Astrocyte of the cerebellum (primary cell): ENCODE data around the gene RAPGEF5.

Experiments
- DNase-seq: peaks from one replicate; pipeline ENCODE4 v3.0.0-alpha.2; 2011; ENCODE audit warnings: low read depth
- H3K4me3 ChIP-seq: 2 replicates; pipeline ENCODE4 v1.5.1; 2011; ENCODE audit warnings: mild to moderate bottlenecking, low read depth, low read length, moderate library complexity
- CTCF ChIP-seq: IDR thresholded peaks from 2 replicates; pipeline ENCODE4 v1.5.1; 2012; ENCODE audit warnings: low read length, low read depth, moderate library complexity, mild to moderate bottlenecking; ENCODE audit errors: missing control alignments
- in situ Hi-C: cut with HindIII; loops from 2 replicates; pipeline ENCODE4 v1.10.0; 2017; ENCODE audit warnings: low sequenced_read_pairs

The RAPGEF5 gene

DNA sequence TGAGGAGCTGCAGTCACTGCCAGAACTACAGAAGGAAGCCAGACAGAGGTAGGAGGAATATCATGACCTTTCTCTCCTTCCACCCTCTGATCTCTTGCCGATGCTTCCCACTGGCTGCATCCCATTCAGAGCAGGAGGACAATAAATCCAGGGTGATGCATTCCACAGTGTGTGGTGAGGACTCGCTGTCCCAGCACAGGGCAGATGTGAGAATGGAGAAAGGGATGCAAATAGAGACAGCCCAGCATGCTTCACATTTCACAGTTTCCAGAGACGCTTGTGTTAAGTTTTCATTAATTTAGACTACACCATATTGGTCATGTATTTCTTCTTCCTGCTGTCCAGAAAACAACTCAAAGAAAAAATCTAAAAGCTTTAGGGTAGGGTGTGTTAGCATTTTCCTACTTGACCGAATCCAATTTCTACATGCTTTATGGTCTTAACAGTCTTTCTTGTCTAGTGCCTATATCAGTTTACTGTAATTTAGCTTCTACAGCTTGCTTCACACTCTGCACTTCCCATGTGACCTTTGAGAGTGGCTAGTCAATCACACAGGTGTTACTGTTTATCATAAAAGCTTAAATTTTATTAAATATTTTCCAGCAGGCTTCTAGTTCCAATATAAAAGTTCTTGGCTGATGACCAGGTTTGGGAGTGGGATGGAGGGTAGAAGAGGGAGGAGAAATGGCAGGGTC lies 155.6 kb downstream of the RAPGEF5 start:
- H3K4me3 ChIP-seq, result no peak overlapping the region
- TF ChIP-seq CTCF, result no peak
- no peak for DNase-seq
- in situ Hi-C loops, result no loop called here

DNA sequence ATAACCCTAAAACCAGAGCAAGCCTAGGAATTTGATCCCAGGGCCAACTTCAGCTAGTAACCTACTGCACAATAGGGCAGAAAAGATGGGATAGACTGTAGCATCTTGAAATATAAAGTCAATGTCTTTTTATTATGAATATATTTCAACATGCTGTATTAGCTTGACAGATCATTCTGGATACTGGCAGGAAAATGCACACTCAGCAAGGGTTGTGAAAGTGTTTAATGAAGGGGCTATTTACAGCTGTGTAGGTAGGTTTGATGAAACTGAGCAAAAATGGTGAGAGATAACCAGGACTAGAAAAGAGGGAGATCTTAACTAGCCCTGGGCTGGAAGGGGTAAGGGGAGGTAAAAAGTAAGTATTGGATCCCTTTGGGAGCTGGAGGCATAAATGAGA lies 156.2 kb downstream of the RAPGEF5 start:
- TF ChIP-seq CTCF, result no peak
- no peak for DNase-seq
- in situ Hi-C loops, result no loop called here
- no peak overlapping the region for H3K4me3 ChIP-seq

- TF ChIP-seq CTCF, result no peak
- DNase-seq, result no peak
- H3K4me3 ChIP-seq, result no peak overlapping the region
- in situ Hi-C loops, result no loop called here
Observed at GRCh38 chr7:22200238-22200637, 156.7 kb downstream of the RAPGEF5 start.

DNA sequence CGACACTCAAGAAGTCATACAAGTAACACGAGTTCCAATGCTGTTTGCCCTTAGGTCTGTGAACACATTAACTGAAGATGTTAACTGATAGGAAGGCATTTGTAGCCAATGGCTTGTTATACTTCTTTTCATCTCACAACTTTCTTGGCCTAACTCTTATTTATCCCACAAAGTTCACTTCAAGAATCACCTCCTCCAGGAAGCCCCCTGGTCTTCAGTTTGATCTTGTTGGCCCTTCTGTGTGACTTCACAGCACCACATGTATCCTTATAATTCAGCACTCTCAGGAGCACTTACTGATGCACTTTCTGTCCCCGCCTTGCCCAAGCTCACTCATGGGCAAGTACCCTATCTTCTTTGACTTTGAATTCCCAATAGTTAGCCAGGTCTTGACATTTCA lies 159.6 kb downstream of the RAPGEF5 start:
- H3K4me3 ChIP-seq, result no peak overlapping the region
- DNase-seq, result no peak
- in situ Hi-C loops, result no loop called here
- no peak for TF ChIP-seq CTCF

DNA sequence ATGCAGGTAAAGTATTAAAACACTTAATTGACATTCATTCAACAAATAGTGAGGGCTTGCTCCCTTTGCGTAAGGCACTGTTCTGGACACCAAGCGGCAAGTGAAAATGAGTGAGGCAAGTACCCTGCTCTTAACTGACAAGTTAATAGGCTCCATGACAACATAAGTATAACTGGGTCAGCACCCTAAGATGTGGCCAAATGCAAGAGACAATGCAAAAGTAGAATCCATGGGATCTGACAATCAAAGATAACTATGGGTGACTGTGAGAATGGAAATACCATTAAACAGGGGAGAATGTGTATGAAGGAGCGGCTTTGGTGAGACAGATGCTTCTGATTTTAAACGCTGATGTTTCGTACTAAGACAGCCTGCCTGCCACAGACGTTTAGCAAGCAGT lies 160.5 kb downstream of the RAPGEF5 start:
- no peak for DNase-seq
- no peak overlapping the region for H3K4me3 ChIP-seq
- TF ChIP-seq CTCF, result no peak
- in situ Hi-C loops, result no loop called here

- no peak for TF ChIP-seq CTCF
- no peak for DNase-seq
- no peak overlapping the region for H3K4me3 ChIP-seq
- in situ Hi-C loops, result no loop called here
Observed at GRCh38 chr7:22195397-22196172, 161.4 kb downstream of the RAPGEF5 start.
